ENCODE measurements around the gene XBP1. TPM values are rescaled to one million over a fixed set of nuclear protein-coding genes. Genes with fewer than 3 reads are reported as not detected.

Gene XBP1
- total and polyA plus RNA-seq, 2 of the 8 experiments (the other 6 are each of a cell fraction or from before 2014, with no cell fraction given): 99.8 to 131 TPM

GRCh38 chr22:28791841-28792490, 8.4 kb downstream of the XBP1 start:
- no peaks in the 10 kb centered on the region for H3K27me3 ChIP-seq (replicated peaks in 1 of 4; ENCODE audit: control insufficient read depth in 3 of 4, extremely low read depth in 1 of 4, insufficient read depth in 3 of 4, low read length in 3 of 4)

More at GRCh38 chr22:28791841-28792490, 8.4 kb downstream of the XBP1 start:
- H3K9me3 ChIP-seq (ENCODE audit: insufficient read depth in 2 of 2, low read depth in 1 of 2, low read length in 1 of 2): no peaks in the 10 kb centered on the region
- ChIA-PET CTCF (ENCODE audit: partially characterized antibody) (interaction anchor here (1.3 to 1.7 kb wide), 2 partner anchors 37 to 192 kb away, joined by 4 to 6 read pairs; no protein-coding TSS in a partner anchor), POLR2A (ENCODE audit: partially characterized antibody) (no interaction called here)
- no peak overlapping the region for H3K18ac ChIP-seq (ENCODE audit: extremely low read depth, low read length)
- H2BK12ac ChIP-seq (ENCODE audit: low read depth, low read length): no peak overlapping the region
- peaks cover 20 to 43% (median 36%) of the 10 kb centered on the region in 4 experiments for H3K36me3 ChIP-seq (ENCODE audit: control insufficient read depth in 2 of 4, insufficient read depth in 4 of 4, low read length in 3 of 4)
- H3K79me1 ChIP-seq (ENCODE audit: low read depth, low read length): no peaks in the 10 kb centered on the region; the same call in 1 of the 2 replicates
- no peak overlapping the region for H4K8ac ChIP-seq (ENCODE audit: extremely low read depth, insufficient read depth, low read length)
- FAIRE-seq (no peak), DNase-seq (ENCODE audit: low read depth in 1 of 2, low spot score in 2 of 2) (no peak)
- no peak overlapping the region for H3K4me3 ChIP-seq (ENCODE audit: extremely low read depth in 1 of 4, insufficient read depth in 2 of 4, low read depth in 3 of 4, low read length in 4 of 4)
- H3K4me1 ChIP-seq (replicated peaks in 1 of 4; ENCODE audit: control insufficient read depth in 3 of 4, insufficient read depth in 4 of 4, low read length in 3 of 4): no peaks in the 10 kb centered on the region
- no peaks in the 10 kb centered on the region for H3K23me2 ChIP-seq (ENCODE audit: low read depth, low read length)
- no peak overlapping the region for H3K56ac ChIP-seq (replicated peaks; ENCODE audit: insufficient read length, low read depth, low read length)
- 93% methylated on average over 3 of the region's 3 CpGs; no CpG with 5 or more reads in 1 of the 2 experiments for WGBS, 2 experiments (ENCODE audit: extremely low coverage in 1 of 2, insufficient coverage in 1 of 2, insufficient read length in 1 of 2, insufficient replicate concordance in 2 of 2, low coverage in 1 of 2, low lambda C conversion rate in 2 of 2, missing lambda C conversion rate in 1 of 2)
- H3K4me2 ChIP-seq (ENCODE audit: insufficient read depth in 1 of 2, low read depth in 2 of 2, low read length in 2 of 2): no peak overlapping the region
- H3K79me2 ChIP-seq (ENCODE audit: control insufficient read depth in 1 of 2, insufficient read depth in 2 of 2, low read length in 2 of 2): peaks cover 0 to 7% of the 10 kb centered on the region in 2 experiments; a peak in 2 of 4 replicates
- H4K5ac ChIP-seq (ENCODE audit: insufficient read length, low read depth, low read length): no peak overlapping the region
- no peak overlapping the region for H4K91ac ChIP-seq (replicated peaks; ENCODE audit: insufficient read length, low read length)
- H3K14ac ChIP-seq (ENCODE audit: insufficient read length): no peak overlapping the region
- H3K9ac ChIP-seq (replicated peaks in 1 of 4; ENCODE audit: extremely low read depth in 1 of 4, low read depth in 3 of 4, low read length in 3 of 4): no peak overlapping the region
- no peak overlapping the region for H3K27ac ChIP-seq (ENCODE audit: low read depth, low read length)
- no peak overlapping the region for H3K4ac ChIP-seq (replicated peaks; ENCODE audit: insufficient read length, low read depth, low read length)
- no peak overlapping the region for H2BK15ac ChIP-seq (ENCODE audit: low read length)
- no peak overlapping the region for H2BK120ac ChIP-seq (replicated peaks; ENCODE audit: low read depth, low read length)
- no peak overlapping the region for H2AFZ ChIP-seq (ENCODE audit: low read length)
- no peak overlapping the region for H3K23ac ChIP-seq (ENCODE audit: insufficient read length)
- TF ChIP-seq TCF12 (IDR thresholded peaks at IDR 0.05; ENCODE audit: low read depth, low read length): no peak
- no peak for TF ChIP-seq POU5F1 (IDR thresholded peaks at IDR 0.05; ENCODE audit: low read depth, low read length)
- H4K20me1 ChIP-seq (replicated peaks in 1 of 2; ENCODE audit: control insufficient read depth in 1 of 2, insufficient read depth in 2 of 2, low read length in 2 of 2): peaks cover 2 to 10% of the 10 kb centered on the region in 2 experiments
- no peak overlapping the region for H2AK5ac ChIP-seq (ENCODE audit: low read depth, low read length)
- H2BK5ac ChIP-seq (ENCODE audit: low read depth, low read length): no peak overlapping the region
- H2BK20ac ChIP-seq (ENCODE audit: low read length): no peak overlapping the region

Measured in H1 (cell line).